Vagina (tissue), 2 donors: ENCODE data around the gene MEI1. TPM values are rescaled to one million over a fixed set of nuclear protein-coding genes. Genes with fewer than 3 reads are reported as not detected.

Source experiments
- DNase-seq, 2 donors: peaks; one replicate each; pipeline ENCODE4 v3.0.0-alpha.2; 2017; ENCODE audit errors: extremely low spot score in 2 of 2
- H3K27ac ChIP-seq: fragments of 200-600 bp; sonication (generic); one replicate; pipeline ENCODE4 v1.5.1; 2019
- H3K27me3 ChIP-seq: fragments of 200-600 bp; sonication (generic); one replicate; pipeline ENCODE4 v1.5.1; 2019
- H3K36me3 ChIP-seq, 2 donors: fragments of 200-600 bp; sonication (generic); one replicate each; pipeline ENCODE4 v1.5.1; 2017 to 2019
- H3K4me1 ChIP-seq: fragments of 200-600 bp; sonication (generic); one replicate; pipeline ENCODE4 v1.5.1; 2019
- H3K4me3 ChIP-seq, 2 donors: fragments of 200-600 bp; sonication (generic); 1 replicate in 1 of 2; 2 replicates in 1 of 2; pipeline ENCODE4 v1.5.1; 2016 to 2019
- H3K9me3 ChIP-seq: fragments of 200-600 bp; sonication (generic); one replicate; pipeline ENCODE4 v1.5.1; 2019
- CTCF ChIP-seq, 3 experiments: fragments of 450-650 bp in 2 of 3; fragments of 200-600 bp in 1 of 3; sonication (generic) in 1 of 3; IDR thresholded peaks; one replicate each; pipeline ENCODE4 v1.5.1; 2017 to 2019; ENCODE audit warnings: antibody characterized with exemption in 3 of 3, mild to moderate bottlenecking in 2 of 3, moderate library complexity in 2 of 3
- POLR2A ChIP-seq, 2 donors: fragments of 450-650 bp; IDR thresholded peaks; one replicate each; pipeline ENCODE4 v1.6.1; 2017; ENCODE audit warnings: antibody characterized with exemption in 2 of 2, mild to moderate bottlenecking in 2 of 2, moderate library complexity in 2 of 2
- POLR2AphosphoS5 ChIP-seq, 2 donors: sonication (generic); formaldehyde crosslinking; IDR thresholded peaks; one replicate each; pipeline ENCODE4 v1.9.0; 2017; ENCODE audit warnings: antibody characterized with exemption in 2 of 2, mild to moderate bottlenecking in 2 of 2, low read depth in 1 of 2; ENCODE audit not compliant: insufficient read depth in 1 of 2
- intact Hi-C: fragments of 100-400 bp; cut with DNase I; formaldehyde crosslinking; loops from one replicate; pipeline ENCODE4 v1.15.1; 2023
- total RNA-seq: library from RNA; depleted of rRNA; stranded (reverse); fragments of >200 nt; gene quantifications from one replicate; pipeline ENCODE4 v1.2.3, GENCODE V29; 2016

The MEI1 gene
- total RNA-seq, 1 donor from 2014 or later, result 6.4 TPM

GRCh38 chr22:41826430-41827383 lies 127.4 kb downstream of the MEI1 start:
- Histone ChIP-seq H3K27me3 (no peaks in the 10 kb centered on the region), H3K4me3 (no peak overlapping the region), H3K27ac (peak overlapping the region; percentile 24), H3K4me1 (peaks cover 20% of the 10 kb centered on the region), H3K36me3 (no peaks in the 10 kb centered on the region), H3K9me3 (no peaks in the 10 kb centered on the region)
- DNase-seq, result no peak
- TF ChIP-seq CTCF (IDR thresholded peaks at IDR 0.05) (no peak), POLR2A (IDR thresholded peaks at IDR 0.05) (no peak), POLR2AphosphoS5 (IDR thresholded peaks at IDR 0.05; ENCODE audit: insufficient read depth in 1 of 2, low read depth in 1 of 2) (no peak)
- intact Hi-C loops, result loop anchor here (10.0 kb wide), 1 partner anchor 118 kb away; the partner anchor contains the start of gene CENPM

- Histone ChIP-seq H3K36me3 (no peaks in the 10 kb centered on the region), H3K4me1 (peaks cover 27% of the 10 kb centered on the region)
Observed at GRCh38 chr22:41827671-41828070, 128.4 kb downstream of the MEI1 start.

GRCh38 chr22:41828516-41828915 lies 129.2 kb downstream of the MEI1 start:
- Histone ChIP-seq H3K27me3 (no peaks in the 10 kb centered on the region), H3K27ac (no peak overlapping the region), H3K36me3 (no peaks in the 10 kb centered on the region), H3K4me1 (peaks cover 27% of the 10 kb centered on the region), H3K4me3 (no peak overlapping the region), H3K9me3 (no peaks in the 10 kb centered on the region)
- intact Hi-C loops, result loop anchor here (10.0 kb wide), 1 partner anchor 116 kb away; the partner anchor contains the start of gene CENPM
- no peak for DNase-seq
- TF ChIP-seq POLR2AphosphoS5 (IDR thresholded peaks at IDR 0.05; ENCODE audit: insufficient read depth in 1 of 2, low read depth in 1 of 2), result no peak
- no peak for TF ChIP-seq CTCF (IDR thresholded peaks at IDR 0.05)
- TF ChIP-seq POLR2A (IDR thresholded peaks at IDR 0.05), result no peak

More at GRCh38 chr22:41827671-41828070, 128.4 kb downstream of the MEI1 start:
- no peak for DNase-seq
- intact Hi-C loops, result loop anchor here (10.0 kb wide), 1 partner anchor 117 kb away; the partner anchor contains the start of gene CENPM
- H3K9me3 ChIP-seq, result no peaks in the 10 kb centered on the region
- TF ChIP-seq CTCF (IDR thresholded peaks at IDR 0.05) (no peak), POLR2AphosphoS5 (IDR thresholded peaks at IDR 0.05; ENCODE audit: insufficient read depth in 1 of 2, low read depth in 1 of 2) (no peak), POLR2A (IDR thresholded peaks at IDR 0.05) (no peak)
- no peak overlapping the region for H3K4me3 ChIP-seq
- no peak overlapping the region for H3K27ac ChIP-seq
- no peaks in the 10 kb centered on the region for H3K27me3 ChIP-seq

- no peaks in the 10 kb centered on the region for H3K9me3 ChIP-seq
- H3K27me3 ChIP-seq, result no peaks in the 10 kb centered on the region
- H3K4me3 ChIP-seq, result no peak overlapping the region
- H3K4me1 ChIP-seq, result peaks cover 39% of the 10 kb centered on the region
- H3K36me3 ChIP-seq, result no peaks in the 10 kb centered on the region
- DNase-seq, result no peak
- intact Hi-C loops, result no loop called here
- TF ChIP-seq POLR2A (IDR thresholded peaks at IDR 0.05) (no peak), CTCF (IDR thresholded peaks at IDR 0.05) (no peak), POLR2AphosphoS5 (IDR thresholded peaks at IDR 0.05; ENCODE audit: insufficient read depth in 1 of 2, low read depth in 1 of 2) (no peak)
- H3K27ac ChIP-seq, result no peak overlapping the region
Observed at GRCh38 chr22:41830174-41830573, 130.9 kb downstream of the MEI1 start.

GRCh38 chr22:41831383-41831782 lies 132.1 kb downstream of the MEI1 start:
- H3K27ac ChIP-seq, result peak overlapping the region; percentile 99
- H3K36me3 ChIP-seq, result no peaks in the 10 kb centered on the region
- no peak overlapping the region for H3K4me3 ChIP-seq
- no peaks in the 10 kb centered on the region for H3K27me3 ChIP-seq
- H3K9me3 ChIP-seq, result no peaks in the 10 kb centered on the region
- intact Hi-C loops, result no loop called here
- DNase-seq, result no peak
- TF ChIP-seq CTCF (IDR thresholded peaks at IDR 0.05) (no peak), POLR2A (IDR thresholded peaks at IDR 0.05) (no peak), POLR2AphosphoS5 (IDR thresholded peaks at IDR 0.05; ENCODE audit: insufficient read depth in 1 of 2, low read depth in 1 of 2) (no peak)
- peaks cover 31% of the 10 kb centered on the region for H3K4me1 ChIP-seq
